HG02943 (cell line): ENCODE data around the gene FAM120A.
A peak's percentile ranks its signal among the peaks of the same experiment; 100 is the strongest.
"Not testable (repeated sequence)": the region's sequence is repeated elsewhere in the genome, so short reads cannot be mapped to it uniquely, and the experiment has no call there.

Source experiments
- ATAC-seq: cut with Tn5 transposase; IDR thresholded peaks from one replicate; pipeline ENCODE4 v1.9.1; 2021; ENCODE audit warnings: mild to moderate bottlenecking, low read depth, moderate library complexity; ENCODE audit not compliant: unreplicated experiment

Gene FAM120A, protein sequence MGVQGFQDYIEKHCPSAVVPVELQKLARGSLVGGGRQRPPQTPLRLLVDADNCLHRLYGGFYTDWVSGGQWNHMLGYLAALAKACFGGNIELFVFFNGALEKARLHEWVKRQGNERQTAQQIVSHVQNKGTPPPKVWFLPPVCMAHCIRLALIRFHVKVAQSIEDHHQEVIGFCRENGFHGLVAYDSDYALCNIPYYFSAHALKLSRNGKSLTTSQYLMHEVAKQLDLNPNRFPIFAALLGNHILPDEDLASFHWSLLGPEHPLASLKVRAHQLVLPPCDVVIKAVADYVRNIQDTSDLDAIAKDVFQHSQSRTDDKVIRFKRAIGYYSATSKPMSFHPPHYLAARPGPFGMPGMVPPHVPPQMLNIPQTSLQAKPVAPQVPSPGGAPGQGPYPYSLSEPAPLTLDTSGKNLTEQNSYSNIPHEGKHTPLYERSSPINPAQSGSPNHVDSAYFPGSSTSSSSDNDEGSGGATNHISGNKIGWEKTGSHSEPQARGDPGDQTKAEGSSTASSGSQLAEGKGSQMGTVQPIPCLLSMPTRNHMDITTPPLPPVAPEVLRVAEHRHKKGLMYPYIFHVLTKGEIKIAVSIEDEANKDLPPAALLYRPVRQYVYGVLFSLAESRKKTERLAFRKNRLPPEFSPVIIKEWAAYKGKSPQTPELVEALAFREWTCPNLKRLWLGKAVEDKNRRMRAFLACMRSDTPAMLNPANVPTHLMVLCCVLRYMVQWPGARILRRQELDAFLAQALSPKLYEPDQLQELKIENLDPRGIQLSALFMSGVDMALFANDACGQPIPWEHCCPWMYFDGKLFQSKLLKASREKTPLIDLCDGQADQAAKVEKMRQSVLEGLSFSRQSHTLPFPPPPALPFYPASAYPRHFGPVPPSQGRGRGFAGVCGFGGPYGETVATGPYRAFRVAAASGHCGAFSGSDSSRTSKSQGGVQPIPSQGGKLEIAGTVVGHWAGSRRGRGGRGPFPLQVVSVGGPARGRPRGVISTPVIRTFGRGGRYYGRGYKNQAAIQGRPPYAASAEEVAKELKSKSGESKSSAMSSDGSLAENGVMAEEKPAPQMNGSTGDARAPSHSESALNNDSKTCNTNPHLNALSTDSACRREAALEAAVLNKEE

DNA sequence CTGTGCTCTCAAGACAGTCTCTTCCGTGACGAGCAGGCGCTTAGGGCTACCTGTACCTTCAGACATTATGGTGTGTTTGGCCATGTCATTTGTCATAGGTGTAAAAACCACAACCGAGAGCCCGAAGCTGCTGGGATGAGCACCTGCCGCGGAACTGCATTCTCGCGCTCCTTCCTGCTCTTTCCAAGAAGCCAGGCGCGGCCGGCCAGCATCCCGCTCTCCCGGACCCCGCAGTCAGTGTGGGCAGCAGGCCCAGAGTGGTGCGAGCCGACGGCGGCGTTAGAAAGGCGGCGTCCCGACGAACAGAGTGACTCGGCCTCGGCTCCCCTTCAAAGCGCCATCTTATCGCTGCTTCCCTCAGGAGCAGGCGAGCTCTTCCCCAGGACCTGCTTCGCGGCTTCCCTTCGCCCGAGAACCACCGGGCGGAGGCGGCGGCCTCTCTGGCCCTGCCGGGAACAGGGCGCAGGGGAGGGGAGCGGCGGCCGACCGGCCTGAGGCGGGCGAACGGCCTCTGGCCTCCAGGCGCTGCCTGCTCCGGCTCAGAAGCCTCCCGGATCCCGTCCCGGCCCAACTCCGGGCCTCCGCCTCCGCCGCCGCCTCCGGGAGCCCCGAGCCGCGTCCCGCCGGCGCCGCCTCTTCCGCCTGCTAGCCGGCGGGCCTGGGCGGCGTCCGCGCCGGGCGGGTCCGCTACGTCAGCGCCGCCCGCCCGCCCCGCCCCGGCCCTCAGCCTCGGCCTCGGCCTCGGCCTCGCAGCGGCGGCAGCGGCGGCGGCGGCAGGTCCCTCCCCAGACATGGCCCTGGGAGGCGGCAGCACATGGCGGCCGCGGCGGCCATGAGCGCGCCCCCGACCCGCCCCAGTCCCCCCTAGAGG is at the start of gene FAM120A:
FAM120A (plus strand) TSS at position 741 of the 871 bp plus-strand sequence. CDS start 231 bp downstream, outside the sequence.
- ATAC-seq = peak; percentile 43

GRCh38 chr9:93406371-93406770 is 45.1 kb upstream of the FAM120A start:
- ATAC-seq = no peak

DNA sequence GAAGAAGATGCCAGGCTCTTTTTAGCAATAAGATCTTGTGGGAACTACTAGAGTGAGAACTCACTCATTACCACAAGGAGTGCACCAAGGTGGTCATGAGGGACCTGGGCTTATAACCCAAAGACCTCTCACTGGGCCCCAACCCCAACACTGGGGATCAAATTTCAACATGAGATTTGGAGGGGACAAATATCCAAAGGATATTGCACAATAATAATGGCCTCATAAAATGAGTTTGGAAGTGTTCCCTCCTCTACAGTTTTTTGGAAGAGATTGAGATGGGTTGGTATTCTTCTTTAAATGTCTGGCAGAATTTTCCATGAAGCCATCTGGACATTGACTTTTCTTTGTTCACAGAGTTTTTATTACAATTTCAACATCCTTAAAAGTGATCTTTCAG is 38.0 kb upstream of the FAM120A start:
- ATAC-seq = no peak

DNA sequence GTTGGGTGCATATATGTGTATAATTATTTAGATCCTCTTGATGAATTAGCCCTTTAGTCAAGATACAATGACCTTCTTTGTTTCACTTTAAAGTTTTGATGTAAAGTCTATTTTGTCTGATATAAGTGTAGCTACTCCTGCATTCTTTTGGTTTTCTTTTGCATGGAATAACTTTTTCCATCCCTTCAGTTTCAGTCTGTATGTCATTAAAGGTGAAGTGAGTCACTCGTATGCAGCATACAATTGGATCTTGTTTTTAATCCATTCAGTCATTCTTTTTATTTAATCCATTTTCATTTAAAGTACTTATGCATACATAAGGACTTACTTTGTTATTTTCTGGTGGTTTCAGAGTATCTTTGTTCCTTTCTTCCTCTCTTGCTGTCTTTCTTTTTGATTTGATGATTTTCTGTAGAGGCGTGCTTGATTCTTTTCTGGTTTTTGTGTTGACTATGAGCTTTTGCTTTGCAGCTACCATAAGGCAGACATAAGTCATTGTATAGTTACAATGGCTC is 36.3 kb upstream of the FAM120A start:
- ATAC-seq = no peak

DNA sequence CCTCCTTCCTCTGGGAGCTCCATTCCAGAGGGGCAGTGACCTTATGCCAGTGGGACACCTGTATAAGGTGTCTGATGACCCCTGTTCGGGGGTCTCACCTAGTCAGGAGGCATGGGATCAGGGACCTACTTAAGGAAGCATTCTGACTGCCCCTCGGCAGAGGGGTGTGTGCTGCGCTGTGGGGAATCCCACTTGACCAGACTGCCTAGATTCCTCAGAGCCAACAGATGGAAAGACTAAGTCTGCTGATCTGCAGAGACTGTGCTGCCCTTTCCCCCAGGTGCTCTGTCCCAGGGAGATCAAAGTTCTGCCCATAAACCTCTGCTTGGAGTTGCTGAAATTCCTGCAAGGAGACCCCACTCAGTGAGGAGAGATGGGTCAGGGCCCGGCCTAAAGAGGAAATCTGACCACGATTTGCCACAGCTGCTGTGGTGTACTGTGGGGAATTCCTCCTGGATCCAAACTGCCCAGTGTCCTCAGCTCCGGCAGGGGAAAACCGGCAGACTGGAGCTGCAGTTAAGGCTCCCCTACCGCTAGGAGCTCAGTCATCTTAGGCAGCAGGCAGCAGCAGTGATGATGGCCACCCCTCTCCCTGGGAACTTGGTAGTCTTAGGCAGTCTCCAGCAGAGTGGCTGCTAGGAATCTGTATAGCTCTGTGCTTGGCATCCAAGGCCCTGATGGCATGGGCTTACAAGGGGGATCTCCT is 34.8 kb upstream of the FAM120A start:
- no peak for ATAC-seq

DNA sequence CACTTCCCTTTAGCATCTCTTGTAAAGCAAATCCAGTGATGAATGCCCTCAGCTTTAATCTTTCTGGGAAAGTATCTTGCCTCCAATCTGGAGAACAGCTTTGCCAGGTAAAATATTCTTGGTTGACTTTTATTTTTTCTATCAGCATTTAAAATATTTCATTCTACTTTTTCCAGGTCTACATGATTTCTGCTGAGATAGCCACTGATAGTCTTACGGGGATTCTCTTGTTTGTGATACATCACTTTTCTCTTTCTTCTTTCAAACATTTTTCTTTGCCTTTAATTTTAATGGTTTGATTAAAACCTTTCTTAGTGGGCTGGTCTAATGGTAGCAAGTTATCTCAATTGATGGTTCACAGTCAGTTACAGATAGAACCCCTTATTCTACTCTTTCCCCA is 33.9 kb upstream of the FAM120A start:
- no peak for ATAC-seq

- no peak for ATAC-seq
Observed at GRCh38 chr9:93419023-93419422, 32.5 kb upstream of the FAM120A start.

- no peak for ATAC-seq
Observed at GRCh38 chr9:93422977-93423616, 28.4 kb upstream of the FAM120A start.

DNA sequence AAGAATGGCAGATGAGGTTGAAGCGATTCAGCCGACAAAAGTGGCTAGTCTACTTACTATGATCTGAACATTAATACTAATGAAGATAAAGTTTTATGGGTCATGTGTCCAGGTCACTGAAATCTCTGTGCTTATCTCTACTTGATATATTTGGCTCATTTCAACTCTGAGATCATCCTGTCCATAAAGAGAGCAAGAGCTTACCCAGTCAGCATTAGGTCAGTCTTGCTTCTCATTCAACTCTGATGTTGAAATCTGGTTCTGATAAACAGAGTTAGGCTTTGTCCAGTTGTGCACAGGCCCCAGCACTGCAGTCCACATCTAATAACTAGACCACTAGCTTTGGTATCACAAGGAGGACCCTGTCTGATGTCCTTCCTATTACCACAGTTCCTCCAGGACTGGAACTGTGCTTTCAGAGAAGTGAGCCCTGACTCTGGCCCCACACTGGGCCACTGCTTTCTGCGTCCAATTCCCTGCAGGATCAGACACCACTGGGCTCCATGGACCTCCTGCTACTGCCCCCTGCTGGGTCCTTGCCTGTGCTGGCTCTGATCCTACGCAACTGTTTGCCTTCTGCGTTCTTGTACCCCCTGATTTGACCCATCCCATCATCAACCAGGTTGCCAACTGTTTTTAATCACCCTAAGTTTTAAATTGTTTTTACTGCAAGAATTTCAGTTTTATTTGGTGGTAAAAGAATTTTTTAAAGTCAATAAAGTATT is 23.7 kb upstream of the FAM120A start:
- no peak for ATAC-seq

DNA sequence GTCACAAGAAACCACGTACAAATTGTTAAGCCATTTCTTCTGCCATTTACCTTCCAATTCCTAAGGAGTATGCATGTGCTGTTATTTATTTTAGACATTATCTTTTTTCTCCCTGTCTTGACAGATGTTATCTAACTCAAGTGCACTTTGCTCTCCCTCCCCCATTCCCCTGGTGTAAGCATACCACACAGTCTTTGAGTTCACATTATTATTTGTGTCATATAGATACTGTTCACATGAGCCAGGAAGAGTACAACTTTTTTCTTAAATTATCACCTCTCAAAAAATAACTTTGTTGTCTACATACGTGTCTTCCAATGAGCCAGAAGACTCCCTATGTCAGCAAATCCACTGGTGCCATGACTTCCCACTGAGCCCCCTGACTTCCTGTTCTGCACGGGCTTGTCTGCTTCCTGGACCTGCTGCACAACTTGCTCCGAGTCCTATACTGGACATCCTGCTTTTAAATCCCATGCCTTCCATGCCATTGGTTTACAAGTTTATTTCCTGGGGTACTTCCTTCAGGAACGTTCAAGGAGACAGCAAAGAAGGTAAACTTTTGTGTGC is 19.9 kb upstream of the FAM120A start:
- no peak for ATAC-seq

GRCh38 chr9:93432964-93433363 is 18.5 kb upstream of the FAM120A start:
- ATAC-seq = no peak

- ATAC-seq = no peak
Observed at GRCh38 chr9:93434056-93434455, 17.4 kb upstream of the FAM120A start.

GRCh38 chr9:93435386-93435785 is 16.1 kb upstream of the FAM120A start:
- ATAC-seq = no peak

GRCh38 chr9:93436218-93436617 is 15.3 kb upstream of the FAM120A start:
- ATAC-seq = no peak

GRCh38 chr9:93436655-93437407 is 14.7 kb upstream of the FAM120A start:
- no peak for ATAC-seq

GRCh38 chr9:93437996-93438395 is 13.5 kb upstream of the FAM120A start:
- ATAC-seq = no peak

GRCh38 chr9:93439301-93439700 is 12.2 kb upstream of the FAM120A start:
- not testable (repeated sequence) for ATAC-seq
